B cell (primary cell): Measurements from ENCODE around the gene PSTK. TPM values are rescaled to one million over a fixed set of nuclear protein-coding genes. Genes with fewer than 3 reads are reported as not detected.

Experiments used
- ATAC-seq: fragments of 200-7000 bp; cut with Tn5 transposase; one replicate; pipeline ENCODE4 v1.10.0; 2021; ENCODE audit warnings: low read depth, mild to moderate bottlenecking, moderate number of reproducible peaks, moderate library complexity
- CTCF ChIA-PET: fragments of 350-600 bp; sonication (Branson Sonifier 250); formaldehyde crosslinking; loops from one replicate; lab custom pipeline; 2021; ENCODE audit warnings: antibody characterized with exemption, inconsistent platforms; lab: Charles Lee
- POLR2A ChIA-PET: fragments of 350-600 bp; sonication (Branson Sonifier 250); formaldehyde crosslinking; loops from one replicate; lab custom pipeline; 2021; ENCODE audit warnings: antibody characterized with exemption; lab: Charles Lee
- DNase-seq: peaks from one replicate; pipeline ENCODE4 v3.0.0; 2013
- H2AFZ ChIP-seq: 2 replicates; pipeline ENCODE4 v1.6.1; 2012; ENCODE audit warnings: mild to moderate bottlenecking, low read depth, low read length; ENCODE audit not compliant: insufficient read depth, poor library complexity, severe bottlenecking
- H3K27ac ChIP-seq, 2 donors: 1 replicate in 1 of 2; 2 replicates in 1 of 2; pipeline ENCODE4 v1.5.1; 2012 to 2013; ENCODE audit warnings: low read length in 2 of 2, mild to moderate bottlenecking in 2 of 2, moderate library complexity in 1 of 2
- H3K27me3 ChIP-seq, 4 experiments: fragments of 200-600 bp in 1 of 4; sonication (generic) in 1 of 4; replicated peaks in 1 of 4; 1 replicate in 2 of 4; 2 replicates in 2 of 4; pipeline versions ENCODE4 v1.6.1 to v1.7.0; 2013 to 2016; ENCODE audit warnings: low read length in 3 of 4, mild to moderate bottlenecking in 2 of 4, mixed read lengths in 1 of 4, moderate library complexity in 1 of 4; ENCODE audit not compliant: insufficient read depth in 4 of 4, control insufficient read depth in 3 of 4; ENCODE audit errors: control extremely low read depth in 1 of 4
- H3K36me3 ChIP-seq, 2 experiments: replicated peaks in 1 of 2; 1 replicate in 1 of 2; 2 replicates in 1 of 2; pipeline versions ENCODE4 v1.6.1 to v1.7.1; 2013; ENCODE audit warnings: low read length in 1 of 2; ENCODE audit not compliant: insufficient read depth in 2 of 2, control insufficient read depth in 1 of 2; ENCODE audit errors: control extremely low read depth in 1 of 2, extremely low read depth in 1 of 2
- H3K4me1 ChIP-seq, 2 donors: fragments of 200-600 bp in 1 of 2; sonication (generic) in 1 of 2; 1 replicate in 1 of 2; 2 replicates in 1 of 2; pipeline versions ENCODE4 v1.5.1 to v1.6.1; 2013 to 2017; ENCODE audit warnings: low read length in 2 of 2; ENCODE audit not compliant: control insufficient read depth in 2 of 2, insufficient read depth in 2 of 2
- H3K4me2 ChIP-seq: replicated peaks from 2 replicates; pipeline ENCODE3; 2012; ENCODE audit warnings: mild to moderate bottlenecking, low read depth, low read length; ENCODE audit not compliant: poor library complexity, severe bottlenecking
- H3K4me3 ChIP-seq, 5 experiments: fragments of 200-600 bp in 1 of 5; sonication (generic) in 1 of 5; 1 replicate in 3 of 5; 2 replicates in 2 of 5; pipeline versions ENCODE4 v1.5.1 to v1.7.0; 2011 to 2016; ENCODE audit warnings: low read length in 4 of 5, mild to moderate bottlenecking in 4 of 5, low read depth in 2 of 5, control low read depth in 1 of 5, moderate library complexity in 1 of 5; ENCODE audit not compliant: insufficient read depth in 1 of 5; ENCODE audit errors: control extremely low read depth in 1 of 5, extremely low read depth in 1 of 5
- H3K79me2 ChIP-seq: fragments of 200-600 bp; sonication (generic); one replicate; pipeline ENCODE4 v1.6.0; 2016; ENCODE audit warnings: low read length; ENCODE audit not compliant: control insufficient read depth, insufficient read depth
- H3K9ac ChIP-seq: fragments of 200-600 bp; sonication (generic); 2 replicates; pipeline ENCODE4 v1.6.1; 2017; ENCODE audit warnings: mild to moderate bottlenecking, low read length, moderate library complexity
- H3K9me3 ChIP-seq, 3 donors: one replicate each; pipeline versions ENCODE4 v1.6.1 to v1.7.1; 2013; ENCODE audit warnings: low read length in 2 of 3; ENCODE audit not compliant: control insufficient read depth in 2 of 3, insufficient read depth in 1 of 3; ENCODE audit errors: control extremely low read depth in 1 of 3
- H4K20me1 ChIP-seq: 2 replicates; pipeline ENCODE4 v1.6.0; 2012; ENCODE audit warnings: mild to moderate bottlenecking, low read length; ENCODE audit not compliant: insufficient read depth, control insufficient read depth, poor library complexity, severe bottlenecking
- H3K27ac Mint-ChIP-seq: one replicate; pipeline ENCODE4 v1.8.0; 2021; ENCODE audit warnings: mixed read lengths
- H3K27me3 Mint-ChIP-seq: one replicate; pipeline ENCODE4 v1.8.0; 2021; ENCODE audit warnings: mixed read lengths
- H3K4me1 Mint-ChIP-seq: one replicate; pipeline ENCODE4 v1.8.0; 2021; ENCODE audit warnings: mixed read lengths
- H3K4me3 Mint-ChIP-seq: one replicate; pipeline ENCODE4 v1.8.0; 2021; ENCODE audit warnings: mixed read lengths
- H3K9me3 Mint-ChIP-seq: one replicate; pipeline ENCODE4 v1.8.0; 2022; ENCODE audit warnings: mixed read lengths; ENCODE audit not compliant: insufficient read depth
- EZH2 ChIP-seq: IDR thresholded peaks from 2 replicates; pipeline ENCODE4 v1.6.1; 2012; ENCODE audit warnings: borderline replicate concordance, low read depth, mild to moderate bottlenecking, moderate library complexity, low read length; ENCODE audit not compliant: insufficient read depth, poor library complexity, severe bottlenecking
- WGBS: methylation state at CpG from one replicate; pipeline ENCODE4 v1.1.5; 2013; ENCODE audit warnings: missing lambda C conversion rate; ENCODE audit not compliant: insufficient coverage; 5-methylcytosine and 5-hydroxymethylcytosine counted together
- intact Hi-C: fragments of 100-400 bp; cut with micrococcal nuclease; formaldehyde crosslinking; loops from one replicate; pipeline ENCODE4 v1.10.0; 2022
- polyA plus RNA-seq: library from polyadenylated mRNA; depleted of rRNA; stranded (reverse); fragments of >200 nt; gene quantifications from 2 replicates; pipeline ENCODE4 v1.2.3, GENCODE V29; 2012
- total RNA-seq, 2 donors: library from RNA; stranded (reverse); fragments of 120-200 nt in 1 of 2; gene quantifications; 1 replicate in 1 of 2; 2 replicates in 1 of 2; pipeline versions ENCODE4 v1.2.3 to v1.2.4, GENCODE V29; 2013 to 2022
- TF ChIP-seq, protein P1 (sequence below): fragments of 200-600 bp; IDR thresholded peaks from one replicate; pipeline ENCODE4 v1.8.0; 2022; ENCODE audit warnings: antibody characterized with exemption, mild to moderate bottlenecking

Gene PSTK
- total and polyA plus RNA-seq, 2 donors (not counting 1 experiment from before 2014, with no cell fraction given), result 4.2 to 8.5 TPM

DNA sequence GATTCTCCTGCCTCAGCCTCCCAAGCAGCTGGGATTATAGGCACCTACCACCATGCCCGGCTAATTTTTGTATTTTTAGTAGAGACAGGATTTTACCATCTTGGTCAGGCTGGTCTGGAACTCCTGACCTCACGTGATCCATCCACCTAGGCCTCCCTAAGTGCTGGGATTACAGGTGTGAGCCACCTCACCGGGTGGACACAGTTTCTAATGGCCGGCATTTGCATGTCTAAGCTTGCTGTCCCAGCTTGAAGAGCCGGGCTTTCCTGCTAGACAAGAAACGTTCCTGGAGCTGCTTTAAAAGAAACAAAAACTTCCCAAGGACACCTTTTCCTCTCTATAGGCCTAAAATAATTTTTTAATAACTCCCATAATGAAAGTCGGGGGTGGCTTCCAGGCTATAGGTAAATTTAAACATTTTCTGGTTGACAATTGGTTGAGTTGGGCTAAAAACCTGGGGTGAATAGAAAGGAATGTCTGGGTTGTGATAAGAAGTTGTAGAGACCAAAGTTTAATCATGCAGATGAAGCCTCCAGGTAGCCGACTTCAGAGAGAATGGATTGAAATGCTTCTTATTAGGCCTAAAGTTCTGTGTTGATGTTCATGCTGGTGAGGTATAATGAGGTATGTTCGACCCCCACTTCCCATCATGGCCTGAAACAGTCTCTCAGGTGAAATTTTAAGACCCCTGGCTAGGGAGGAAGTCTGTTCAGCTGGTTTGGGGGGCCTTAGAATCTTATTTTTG is 37.4 kb downstream of the PSTK start:
- H2AFZ ChIP-seq, result no peak overlapping the region
- ATAC-seq, result no peak
- no peak overlapping the region for H3K27ac Mint-ChIP-seq
- H3K9me3 Mint-ChIP-seq, result no peaks in the 10 kb centered on the region
- no peaks in the 10 kb centered on the region for H3K36me3 ChIP-seq
- H3K4me1 Mint-ChIP-seq, result no peaks in the 10 kb centered on the region
- TF ChIP-seq, protein P1, sequence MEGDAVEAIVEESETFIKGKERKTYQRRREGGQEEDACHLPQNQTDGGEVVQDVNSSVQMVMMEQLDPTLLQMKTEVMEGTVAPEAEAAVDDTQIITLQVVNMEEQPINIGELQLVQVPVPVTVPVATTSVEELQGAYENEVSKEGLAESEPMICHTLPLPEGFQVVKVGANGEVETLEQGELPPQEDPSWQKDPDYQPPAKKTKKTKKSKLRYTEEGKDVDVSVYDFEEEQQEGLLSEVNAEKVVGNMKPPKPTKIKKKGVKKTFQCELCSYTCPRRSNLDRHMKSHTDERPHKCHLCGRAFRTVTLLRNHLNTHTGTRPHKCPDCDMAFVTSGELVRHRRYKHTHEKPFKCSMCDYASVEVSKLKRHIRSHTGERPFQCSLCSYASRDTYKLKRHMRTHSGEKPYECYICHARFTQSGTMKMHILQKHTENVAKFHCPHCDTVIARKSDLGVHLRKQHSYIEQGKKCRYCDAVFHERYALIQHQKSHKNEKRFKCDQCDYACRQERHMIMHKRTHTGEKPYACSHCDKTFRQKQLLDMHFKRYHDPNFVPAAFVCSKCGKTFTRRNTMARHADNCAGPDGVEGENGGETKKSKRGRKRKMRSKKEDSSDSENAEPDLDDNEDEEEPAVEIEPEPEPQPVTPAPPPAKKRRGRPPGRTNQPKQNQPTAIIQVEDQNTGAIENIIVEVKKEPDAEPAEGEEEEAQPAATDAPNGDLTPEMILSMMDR, result no peak
- TF ChIP-seq EZH2, result no peak
- no peaks in the 10 kb centered on the region for H3K4me1 ChIP-seq
- H3K9ac ChIP-seq, result no peak overlapping the region
- H3K27me3 Mint-ChIP-seq, result no peaks in the 10 kb centered on the region
- CTCF ChIA-PET, result no interaction called here
- H3K27ac ChIP-seq, result no peak overlapping the region
- no peaks in the 10 kb centered on the region for H3K27me3 ChIP-seq
- no peak overlapping the region for H3K4me2 ChIP-seq
- POLR2A ChIA-PET, result no interaction called here
- H3K4me3 Mint-ChIP-seq, result no peak overlapping the region
- intact Hi-C loops, result no loop called here
- 87% methylated on average over 4 of the region's 9 CpGs for WGBS
- no peaks in the 10 kb centered on the region for H3K79me2 ChIP-seq
- no peak overlapping the region for H3K4me3 ChIP-seq
- H4K20me1 ChIP-seq, result no peaks in the 10 kb centered on the region
- H3K9me3 ChIP-seq, result no peaks in the 10 kb centered on the region
- DNase-seq, result no peak

DNA sequence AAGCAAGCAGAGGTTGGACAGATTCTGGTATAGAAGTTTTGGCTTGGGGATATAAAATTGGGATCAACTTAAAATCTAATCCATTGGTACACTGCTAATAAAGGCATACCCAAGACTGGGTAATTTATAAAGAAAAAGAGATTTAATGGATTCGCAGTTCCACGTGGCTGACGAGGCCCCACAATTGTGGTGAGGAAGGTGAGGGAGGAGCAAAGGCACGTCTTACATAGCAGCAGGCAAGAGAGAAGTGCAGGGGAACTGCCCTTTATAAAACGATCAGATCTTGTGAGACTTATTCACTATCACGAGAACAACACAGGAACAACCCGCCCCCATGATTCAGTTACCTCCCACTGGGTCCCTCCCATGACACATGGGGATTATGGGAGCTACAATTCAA is 38.3 kb downstream of the PSTK start:
- POLR2A ChIA-PET, result no interaction called here
- no peak overlapping the region for H3K9ac ChIP-seq
- H3K9me3 ChIP-seq, result no peaks in the 10 kb centered on the region
- H3K36me3 ChIP-seq, result no peaks in the 10 kb centered on the region
- H4K20me1 ChIP-seq, result no peaks in the 10 kb centered on the region
- Mint-ChIP-seq H3K9me3 (no peaks in the 10 kb centered on the region), H3K27me3 (no peaks in the 10 kb centered on the region), H3K4me3 (no peak overlapping the region), H3K27ac (no peak overlapping the region), H3K4me1 (no peaks in the 10 kb centered on the region)
- 94% methylated on average over 4 of the region's 7 CpGs for WGBS
- H2AFZ ChIP-seq, result no peak overlapping the region
- TF ChIP-seq, protein P1, result no peak
- no peak for TF ChIP-seq EZH2
- DNase-seq (no peak), ATAC-seq (no peak)
- no peak overlapping the region for H3K27ac ChIP-seq
- no peak overlapping the region for H3K4me3 ChIP-seq
- H3K27me3 ChIP-seq, result no peaks in the 10 kb centered on the region
- H3K4me1 ChIP-seq, result no peaks in the 10 kb centered on the region
- H3K4me2 ChIP-seq, result no peak overlapping the region
- intact Hi-C loops, result no loop called here
- CTCF ChIA-PET, result no interaction called here
- H3K79me2 ChIP-seq, result no peaks in the 10 kb centered on the region
